H9 (cell line): ENCODE results near the gene MALT1. TPM values are rescaled to one million over a fixed set of nuclear protein-coding genes. Genes with fewer than 3 reads are reported as not detected.

Experiments
- DNase-seq: peaks from one replicate; pipeline ENCODE4 v3.0.0-alpha.2; 2017
- H2AFZ ChIP-seq: one replicate; pipeline ENCODE4 v1.6.1; 2013; ENCODE audit warnings: mild to moderate bottlenecking, low read length, control low read depth, moderate library complexity
- H2AK5ac ChIP-seq: 2 replicates; pipeline ENCODE4 v1.6.1; 2013; ENCODE audit warnings: low read length, control low read depth, mixed read lengths; ENCODE audit not compliant: insufficient read length
- H2BK120ac ChIP-seq: one replicate; pipeline ENCODE4 v1.6.1; 2013; ENCODE audit warnings: low read depth, mild to moderate bottlenecking, low read length, control low read depth, inconsistent platforms; ENCODE audit not compliant: poor library complexity, severe bottlenecking
- H2BK12ac ChIP-seq: 2 replicates; pipeline ENCODE4 v1.6.1; 2013; ENCODE audit warnings: low read length, control low read depth, mixed read lengths, low read depth; ENCODE audit not compliant: insufficient read length
- H2BK15ac ChIP-seq: 2 replicates; pipeline ENCODE4 v1.6.1; 2013; ENCODE audit warnings: low read depth, low read length, control low read depth
- H2BK20ac ChIP-seq: one replicate; pipeline ENCODE4 v1.6.1; 2013; ENCODE audit warnings: low read depth, mild to moderate bottlenecking, low read length, control low read depth, inconsistent platforms; ENCODE audit not compliant: poor library complexity, severe bottlenecking
- H2BK5ac ChIP-seq: 2 replicates; pipeline ENCODE4 v1.6.1; 2013; ENCODE audit warnings: low read length, control low read depth, mixed read lengths; ENCODE audit not compliant: insufficient read length
- H3K14ac ChIP-seq: 2 replicates; pipeline ENCODE4 v1.6.1; 2013; ENCODE audit warnings: low read length, control low read depth; ENCODE audit not compliant: insufficient read depth
- H3K18ac ChIP-seq: 2 replicates; pipeline ENCODE4 v1.6.1; 2013; ENCODE audit warnings: low read depth, mild to moderate bottlenecking, mixed read lengths, low read length, control low read depth; ENCODE audit not compliant: insufficient read length
- H3K23ac ChIP-seq: 2 replicates; pipeline ENCODE4 v1.6.1; 2013; ENCODE audit warnings: low read length, control low read depth, mixed read lengths, low read depth; ENCODE audit not compliant: insufficient read length
- H3K23me2 ChIP-seq: 2 replicates; pipeline ENCODE4 v1.6.1; 2013; ENCODE audit warnings: low read depth, mild to moderate bottlenecking, mixed read lengths, low read length, control low read depth; ENCODE audit not compliant: insufficient read length, poor library complexity, severe bottlenecking
- H3K27ac ChIP-seq: 2 replicates; pipeline ENCODE4 v1.5.1; 2013; ENCODE audit warnings: low read length, control low read depth, mixed read lengths, low read depth; ENCODE audit not compliant: insufficient read length
- H3K27me3 ChIP-seq: 2 replicates; pipeline ENCODE4 v1.6.1; 2013; ENCODE audit warnings: low read length, control low read depth, inconsistent platforms; ENCODE audit not compliant: insufficient read depth
- H3K4ac ChIP-seq: 2 replicates; pipeline ENCODE4 v1.6.1; 2013; ENCODE audit warnings: low read depth, mild to moderate bottlenecking, control low read depth, inconsistent platforms, low read length, moderate library complexity
- H3K4me1 ChIP-seq: 2 replicates; pipeline ENCODE4 v1.6.1; 2013; ENCODE audit warnings: low read length, control low read depth, inconsistent platforms; ENCODE audit not compliant: insufficient read depth
- H3K4me2 ChIP-seq: 2 replicates; pipeline ENCODE4 v1.6.1; 2013; ENCODE audit warnings: low read length, control low read depth, mixed read lengths; ENCODE audit not compliant: insufficient read length, insufficient read depth
- H3K56ac ChIP-seq: 2 replicates; pipeline ENCODE4 v1.6.1; 2013; ENCODE audit warnings: low read depth, mild to moderate bottlenecking, mixed read lengths, low read length, control low read depth; ENCODE audit not compliant: insufficient read length
- H3K79me1 ChIP-seq: 2 replicates; pipeline ENCODE4 v1.6.1; 2013; ENCODE audit warnings: low read depth, mild to moderate bottlenecking, moderate library complexity, low read length, control low read depth, inconsistent platforms; ENCODE audit not compliant: insufficient read depth, poor library complexity, severe bottlenecking
- H3K79me2 ChIP-seq: 2 replicates; pipeline ENCODE4 v1.6.1; 2013; ENCODE audit warnings: low read length, control low read depth, inconsistent platforms; ENCODE audit not compliant: insufficient read depth
- H3K9ac ChIP-seq: 2 replicates; pipeline ENCODE4 v1.6.1; 2013; ENCODE audit warnings: low read length, control low read depth, mixed read lengths; ENCODE audit not compliant: insufficient read length; ENCODE audit errors: extremely low read depth
- H3K9me3 ChIP-seq: one replicate; pipeline ENCODE4 v1.6.1; 2013; ENCODE audit warnings: low read depth, low read length, inconsistent platforms; ENCODE audit not compliant: control insufficient read depth
- H3T11ph ChIP-seq: one replicate; pipeline ENCODE4 v1.6.1; 2013; ENCODE audit warnings: mild to moderate bottlenecking, low read length, control low read depth, inconsistent platforms
- H4K20me1 ChIP-seq: one replicate; pipeline ENCODE4 v1.6.1; 2013; ENCODE audit not compliant: control insufficient read depth, insufficient read length, insufficient read depth
- H4K5ac ChIP-seq: 2 replicates; pipeline ENCODE4 v1.6.1; 2013; ENCODE audit warnings: low read depth, mild to moderate bottlenecking, mixed read lengths, low read length, control low read depth; ENCODE audit not compliant: insufficient read length
- H4K8ac ChIP-seq: replicated peaks from 2 replicates; pipeline ENCODE4 v1.6.1; 2013; ENCODE audit warnings: low read length, control low read depth, mixed read lengths, low read depth; ENCODE audit not compliant: insufficient read length
- H4K91ac ChIP-seq: 2 replicates; pipeline ENCODE4 v1.6.1; 2013; ENCODE audit warnings: low read depth, mild to moderate bottlenecking, moderate library complexity, mixed read lengths, low read length, control low read depth; ENCODE audit not compliant: insufficient read length
- H3K27ac Mint-ChIP-seq, 3 experiments: 2 replicates in 2 of 3; 3 replicates in 1 of 3; pipeline ENCODE4 v1.8.0; 2020 to 2021; ENCODE audit warnings: mixed read lengths in 3 of 3, mild to moderate bottlenecking in 1 of 3, moderate library complexity in 1 of 3
- H3K27me3 Mint-ChIP-seq: 2 replicates; pipeline ENCODE4 v1.8.0; 2021; ENCODE audit warnings: low read depth, mild to moderate bottlenecking, moderate library complexity, mixed read lengths
- H3K36me3 Mint-ChIP-seq, 3 experiments: 2 replicates in 2 of 3; 3 replicates in 1 of 3; pipeline ENCODE4 v1.8.0; 2020 to 2021; ENCODE audit warnings: low read depth in 3 of 3, mixed read lengths in 3 of 3; ENCODE audit not compliant: insufficient read depth in 1 of 3
- H3K4me1 Mint-ChIP-seq, 2 experiments: 2 replicates each; pipeline ENCODE4 v1.8.0; 2020; ENCODE audit warnings: mixed read lengths in 2 of 2
- H3K4me3 Mint-ChIP-seq, 2 experiments: 2 replicates in 1 of 2; 3 replicates in 1 of 2; pipeline ENCODE4 v1.8.0; 2020 to 2021; ENCODE audit warnings: mild to moderate bottlenecking in 2 of 2, mixed read lengths in 2 of 2, moderate library complexity in 1 of 2
- H3K9me3 Mint-ChIP-seq, 2 experiments: 2 replicates in 1 of 2; 3 replicates in 1 of 2; pipeline ENCODE4 v1.8.0; 2020; ENCODE audit warnings: mild to moderate bottlenecking in 2 of 2, mixed read lengths in 2 of 2, moderate library complexity in 1 of 2
- CTCF ChIP-seq: fragments of 200-600 bp; sonication (generic); conservative IDR thresholded peaks from 3 replicates; pipeline ENCODE4 v1.8.0; 2021; ENCODE audit warnings: antibody characterized with exemption, mild to moderate bottlenecking
- WGBS: extraction: QIAGEN DNeasy Blood & Tissue Kit; methylation state at CpG from one replicate; pipeline ENCODE4 v1.1.7; 2013; ENCODE audit warnings: missing lambda C conversion rate, low lambda C conversion rate, mixed read lengths; ENCODE audit not compliant: insufficient read length; ENCODE audit errors: extremely low coverage; 5-methylcytosine and 5-hydroxymethylcytosine counted together
- total RNA-seq: library from RNA; stranded (reverse); gene quantifications from 2 replicates; pipeline ENCODE4 v1.2.1, GENCODE V29; 2021

The MALT1 gene
- total RNA-seq, 1 experiment from 2014 or later = 18.1 TPM

DNA sequence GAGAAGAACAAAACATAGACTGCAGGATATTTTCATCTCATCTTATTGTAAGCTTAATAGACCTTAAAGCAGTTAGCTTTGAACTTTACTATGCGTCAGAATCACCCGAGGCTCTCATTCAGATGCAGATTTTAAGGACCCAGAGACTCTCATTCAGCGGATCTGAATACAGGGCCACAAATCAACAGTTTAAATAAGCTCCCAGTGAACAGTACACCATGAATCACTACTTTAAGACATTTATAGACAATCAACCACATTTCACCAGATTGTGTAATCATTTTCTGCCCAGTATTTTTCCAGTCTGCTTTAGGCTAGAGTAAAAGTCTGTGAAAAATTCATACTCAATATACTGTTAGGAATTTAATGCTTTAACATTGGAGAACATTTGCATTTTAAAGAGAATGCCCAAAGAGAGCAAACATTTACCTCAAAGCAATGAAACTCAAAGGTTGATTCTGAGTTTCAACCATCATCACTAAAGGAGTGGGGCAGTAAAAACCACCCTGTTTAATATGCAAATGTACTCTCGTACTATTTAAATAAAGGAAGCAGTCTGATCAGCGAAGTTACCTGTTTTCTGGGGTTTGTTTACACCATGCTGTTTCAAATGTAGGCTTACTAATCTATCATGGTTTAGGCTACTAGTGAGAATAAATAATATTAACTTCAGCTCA, 31.4 kb upstream of the MALT1 start:
- Histone ChIP-seq H3K27me3 (no peaks in the 10 kb centered on the region), H3K27ac (peak overlapping the region; percentile 40), H3K9me3 (no peaks in the 10 kb centered on the region), H3T11ph (no peak overlapping the region), H2BK5ac (no peak overlapping the region), H3K23me2 (no peaks in the 10 kb centered on the region), H3K79me2 (no peaks in the 10 kb centered on the region), H3K4me1 (peaks cover 4% of the 10 kb centered on the region), H3K56ac (no peak overlapping the region), H3K4me2 (peak overlapping the region; percentile 35), H2AK5ac (no peak overlapping the region), H2BK12ac (no peak overlapping the region), H3K14ac (no peak overlapping the region), H4K91ac (no peak overlapping the region), H2BK120ac (no peak overlapping the region), H4K8ac (no peak overlapping the region), H3K23ac (no peak overlapping the region), H3K4ac (no peak overlapping the region), H4K20me1 (no peaks in the 10 kb centered on the region), H3K79me1 (no peaks in the 10 kb centered on the region), H3K18ac (no peak overlapping the region), H4K5ac (no peak overlapping the region), H3K9ac (no peak overlapping the region), H2BK20ac (no peak overlapping the region), H2AFZ (no peak overlapping the region), H2BK15ac (no peak overlapping the region)
- no CpG with 5 or more reads among the region's 5 CpGs for WGBS
- peaks cover 13% of the 10 kb centered on the region in 2 experiments for H3K4me1 Mint-ChIP-seq
- TF ChIP-seq CTCF = no peak
- H3K27me3 Mint-ChIP-seq = peaks cover 3% of the 10 kb centered on the region; the same call in 1 of the 2 replicates
- H3K4me3 Mint-ChIP-seq = peak overlapping the region in 1 of 2 experiments; percentile 11; a peak in 1 of 5 replicates
- DNase-seq = no peak
- no peaks in the 10 kb centered on the region for H3K9me3 Mint-ChIP-seq
- H3K36me3 Mint-ChIP-seq = no peaks in the 10 kb centered on the region
- peak overlapping the region; percentile 31 to 92 (median 57); a peak in 5 of 7 replicates for H3K27ac Mint-ChIP-seq
